ENCODE results near the gene NOL4L.

GRCh38 chr20:32614303-32614702 lies 29.2 kb upstream of the NOL4L start:
- TF ChIP-seq POLR2A (IDR thresholded peaks at IDR 0.05; ENCODE audit: low read depth, low read length) (no peak), POLR2AphosphoS5 (IDR thresholded peaks at IDR 0.05; ENCODE audit: low read depth, low read length) (no peak), TAF1 (IDR thresholded peaks at IDR 0.05; ENCODE audit: low read depth, low read length) (no peak), POU2F2 (IDR thresholded peaks at IDR 0.05; ENCODE audit: low read depth, low read length) (no peak)
